ENCODE measurements around the gene HMX1. TPM values are rescaled to one million over a fixed set of nuclear protein-coding genes. Genes with fewer than 3 reads are reported as not detected.
A peak's percentile ranks its signal among the peaks of the same experiment; 100 is the strongest.

The HMX1 gene
- total RNA-seq, 3 donors from 2014 or later = not detected

- DNase-seq (ENCODE audit: low spot score in 2 of 2) = peak in 1 of 2 donors; percentile 36
- no peak for TF ChIP-seq CTCF (IDR thresholded peaks at IDR 0.05)
- no peak for TF ChIP-seq POLR2A (IDR thresholded peaks at IDR 0.05)
- Histone ChIP-seq H3K27ac (no peak overlapping the region), H3K27me3 (peaks cover 0 to 14% of the 10 kb centered on the region in 2 donors), H3K36me3 (no peaks in the 10 kb centered on the region), H3K4me3 (no peak overlapping the region), H3K9me3 (no peaks in the 10 kb centered on the region), H3K4me1 (no peaks in the 10 kb centered on the region)
- intact Hi-C loops (cut with DNase I; ENCODE audit: low total_unique reads) = loop anchor here (2.0 kb wide), 1 partner anchor 71 kb away; no protein-coding TSS in a partner anchor
Observed at GRCh38 chr4:8835521-8836365, 35.9 kb downstream of the HMX1 start.

- no peak overlapping the region for H3K27ac ChIP-seq
- H3K27me3 ChIP-seq = peaks cover 0 to 9% of the 10 kb centered on the region in 2 donors
- no peak overlapping the region for H3K4me3 ChIP-seq
- no peak for TF ChIP-seq POLR2AphosphoS5 (IDR thresholded peaks at IDR 0.05)
- TF ChIP-seq POLR2A (IDR thresholded peaks at IDR 0.05) = no peak
- TF ChIP-seq CTCF (IDR thresholded peaks at IDR 0.05) = no peak
- peak in 1 of 2 donors; percentile 15 for DNase-seq (ENCODE audit: low spot score in 2 of 2)
- no peaks in the 10 kb centered on the region for H3K36me3 ChIP-seq
- no peaks in the 10 kb centered on the region for H3K9me3 ChIP-seq
- H3K4me1 ChIP-seq = no peaks in the 10 kb centered on the region
- intact Hi-C loops (cut with DNase I; ENCODE audit: low total_unique reads) = loop anchor here (2.0 kb wide), 1 partner anchor 72 kb away; no protein-coding TSS in a partner anchor
Observed at GRCh38 chr4:8834681-8835220, 36.9 kb downstream of the HMX1 start.

- DNase-seq (ENCODE audit: low spot score in 2 of 2) = peak in 1 of 2 donors; percentile 24
- TF ChIP-seq POLR2A (IDR thresholded peaks at IDR 0.05) = no peak
- no peak for TF ChIP-seq POLR2AphosphoS5 (IDR thresholded peaks at IDR 0.05)
- TF ChIP-seq CTCF (IDR thresholded peaks at IDR 0.05) = no peak
- Histone ChIP-seq H3K27me3 (peaks cover 0 to 9% of the 10 kb centered on the region in 2 donors), H3K27ac (no peak overlapping the region), H3K4me1 (no peaks in the 10 kb centered on the region), H3K9me3 (no peaks in the 10 kb centered on the region), H3K36me3 (no peaks in the 10 kb centered on the region), H3K4me3 (no peak overlapping the region)
- intact Hi-C loops (cut with DNase I; ENCODE audit: low total_unique reads) = no loop called here
Observed at GRCh38 chr4:8832113-8832915, 39.3 kb downstream of the HMX1 start.

GRCh38 chr4:8831221-8832112 lies 40.2 kb downstream of the HMX1 start:
- Histone ChIP-seq H3K27me3 (peaks cover 0 to 9% of the 10 kb centered on the region in 2 donors), H3K4me3 (no peak overlapping the region), H3K27ac (no peak overlapping the region), H3K9me3 (no peaks in the 10 kb centered on the region), H3K4me1 (no peaks in the 10 kb centered on the region), H3K36me3 (no peaks in the 10 kb centered on the region)
- peak in 1 of 2 donors; percentile 31 for DNase-seq (ENCODE audit: low spot score in 2 of 2)
- intact Hi-C loops (cut with DNase I; ENCODE audit: low total_unique reads) = no loop called here
- TF ChIP-seq CTCF (IDR thresholded peaks at IDR 0.05) = no peak
- no peak for TF ChIP-seq POLR2AphosphoS5 (IDR thresholded peaks at IDR 0.05)
- TF ChIP-seq POLR2A (IDR thresholded peaks at IDR 0.05) = no peak

All from breast epithelium (tissue), 4 donors.